ENCODE results near the gene STIMATE.

The STIMATE gene

DNA sequence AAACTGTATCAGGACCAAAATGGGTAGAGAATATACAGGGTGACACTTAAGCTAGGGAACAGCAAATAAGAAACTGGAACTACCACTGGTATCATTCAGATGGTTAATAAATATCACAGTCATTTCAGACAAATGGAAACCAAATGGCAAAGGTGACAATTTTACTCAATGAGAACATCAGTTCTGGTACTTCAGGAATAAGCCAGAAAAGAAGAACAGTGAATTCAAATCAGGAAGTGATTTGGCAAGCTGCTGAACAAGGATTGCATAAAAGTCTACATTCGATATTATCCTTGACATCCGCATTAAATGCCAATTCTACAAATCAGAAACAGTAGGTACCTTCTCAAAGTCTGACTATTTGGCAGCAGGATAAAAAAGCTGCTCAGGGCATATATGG is 23.5 kb upstream of the STIMATE start:
- no peaks in the 10 kb centered on the region for H4K20me1 ChIP-seq (ENCODE audit: control insufficient read depth, insufficient read depth, low read depth, low read length)
- TF ChIP-seq, protein P1, sequence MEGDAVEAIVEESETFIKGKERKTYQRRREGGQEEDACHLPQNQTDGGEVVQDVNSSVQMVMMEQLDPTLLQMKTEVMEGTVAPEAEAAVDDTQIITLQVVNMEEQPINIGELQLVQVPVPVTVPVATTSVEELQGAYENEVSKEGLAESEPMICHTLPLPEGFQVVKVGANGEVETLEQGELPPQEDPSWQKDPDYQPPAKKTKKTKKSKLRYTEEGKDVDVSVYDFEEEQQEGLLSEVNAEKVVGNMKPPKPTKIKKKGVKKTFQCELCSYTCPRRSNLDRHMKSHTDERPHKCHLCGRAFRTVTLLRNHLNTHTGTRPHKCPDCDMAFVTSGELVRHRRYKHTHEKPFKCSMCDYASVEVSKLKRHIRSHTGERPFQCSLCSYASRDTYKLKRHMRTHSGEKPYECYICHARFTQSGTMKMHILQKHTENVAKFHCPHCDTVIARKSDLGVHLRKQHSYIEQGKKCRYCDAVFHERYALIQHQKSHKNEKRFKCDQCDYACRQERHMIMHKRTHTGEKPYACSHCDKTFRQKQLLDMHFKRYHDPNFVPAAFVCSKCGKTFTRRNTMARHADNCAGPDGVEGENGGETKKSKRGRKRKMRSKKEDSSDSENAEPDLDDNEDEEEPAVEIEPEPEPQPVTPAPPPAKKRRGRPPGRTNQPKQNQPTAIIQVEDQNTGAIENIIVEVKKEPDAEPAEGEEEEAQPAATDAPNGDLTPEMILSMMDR (IDR thresholded peaks at IDR 0.05; ENCODE audit: low read depth, low read length, poor library complexity, severe bottlenecking), result no peak
- no peak for TF ChIP-seq EZH2phosphoT487 (IDR thresholded peaks at IDR 0.05; ENCODE audit: borderline replicate concordance, low read length)
- H3K79me2 ChIP-seq (ENCODE audit: control insufficient read depth, low read length), result no peaks in the 10 kb centered on the region
- H3K9me3 ChIP-seq (ENCODE audit: control insufficient read depth, insufficient read depth, low read length), result no peaks in the 10 kb centered on the region
- H3F3A ChIP-seq (ENCODE audit: control insufficient read depth, insufficient read depth), result no peaks in the 10 kb centered on the region
- no peaks in the 10 kb centered on the region; the same call in 1 of the 2 replicates for H3K36me3 ChIP-seq (ENCODE audit: control insufficient read depth, low read length)
- H3K27ac ChIP-seq (ENCODE audit: low read depth, low read length), result no peak overlapping the region
- no peaks in the 10 kb centered on the region for H3K9me2 ChIP-seq (replicated peaks; ENCODE audit: control insufficient read depth, low read length)
- no peaks in the 10 kb centered on the region for H3K27me3 ChIP-seq (ENCODE audit: control insufficient read depth, low read length)
- H3K4me3 ChIP-seq (ENCODE audit: low read length), result no peak overlapping the region
- peaks cover 8% of the 10 kb centered on the region for H3K4me1 ChIP-seq (ENCODE audit: control insufficient read depth, low read length)
- no peak overlapping the region for H3K4me2 ChIP-seq (ENCODE audit: low read length)

DNA sequence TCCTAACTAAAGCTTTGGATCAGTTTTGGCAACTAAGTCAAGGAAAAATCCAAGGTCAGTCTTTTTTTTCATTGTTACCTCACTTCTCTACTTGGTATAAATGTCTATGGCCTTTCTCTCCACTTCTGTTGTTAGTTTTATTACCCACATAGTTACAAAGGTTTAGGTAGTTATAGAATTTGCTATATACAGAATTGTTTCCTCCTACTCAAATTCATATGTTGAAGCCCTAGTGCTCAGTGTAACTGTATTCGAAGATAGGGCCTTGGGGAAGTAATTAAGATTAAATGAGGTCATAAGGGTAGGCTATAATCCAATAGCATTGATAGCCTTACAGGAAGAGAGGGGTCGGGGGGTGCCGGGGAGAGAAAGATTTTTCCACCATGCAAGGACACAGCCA is 19.7 kb upstream of the STIMATE start:
- Histone ChIP-seq H3K36me3 (ENCODE audit: control insufficient read depth, low read length) (peaks cover 5% of the 10 kb centered on the region; the same call in 1 of the 2 replicates), H3K9me2 (replicated peaks; ENCODE audit: control insufficient read depth, low read length) (no peaks in the 10 kb centered on the region), H3K9me3 (ENCODE audit: control insufficient read depth, insufficient read depth, low read length) (no peaks in the 10 kb centered on the region), H3K4me3 (ENCODE audit: low read length) (no peak overlapping the region), H3F3A (ENCODE audit: control insufficient read depth, insufficient read depth) (no peaks in the 10 kb centered on the region), H3K4me1 (ENCODE audit: control insufficient read depth, low read length) (no peaks in the 10 kb centered on the region), H3K79me2 (ENCODE audit: control insufficient read depth, low read length) (no peaks in the 10 kb centered on the region), H3K27ac (ENCODE audit: low read depth, low read length) (no peak overlapping the region), H3K4me2 (ENCODE audit: low read length) (no peak overlapping the region), H4K20me1 (ENCODE audit: control insufficient read depth, insufficient read depth, low read depth, low read length) (no peaks in the 10 kb centered on the region), H3K27me3 (ENCODE audit: control insufficient read depth, low read length) (no peaks in the 10 kb centered on the region)
- no peak for TF ChIP-seq EZH2phosphoT487 (IDR thresholded peaks at IDR 0.05; ENCODE audit: borderline replicate concordance, low read length)
- TF ChIP-seq, protein P1 (IDR thresholded peaks at IDR 0.05; ENCODE audit: low read depth, low read length, poor library complexity, severe bottlenecking), result no peak

DNA sequence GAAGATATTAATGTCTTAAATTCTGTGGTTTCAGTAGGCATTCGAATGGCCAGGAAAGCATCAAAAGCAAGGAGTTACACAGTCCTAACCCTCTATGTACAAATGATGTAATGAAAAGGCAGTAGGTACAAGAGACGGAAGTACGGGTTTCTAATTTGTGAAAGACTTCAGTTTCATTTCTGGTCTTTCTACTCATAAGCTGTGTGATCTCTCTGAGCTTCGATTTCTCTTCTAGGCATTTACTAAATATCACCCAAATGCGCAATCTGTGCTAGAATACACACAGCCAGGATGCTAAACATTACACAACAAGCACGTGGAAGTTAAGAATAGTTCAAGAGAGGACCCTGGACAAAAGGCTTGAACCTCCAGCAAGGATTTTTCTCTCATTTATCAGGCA is 17.9 kb upstream of the STIMATE start:
- no peaks in the 10 kb centered on the region for H3K79me2 ChIP-seq (ENCODE audit: control insufficient read depth, low read length)
- H3K36me3 ChIP-seq (ENCODE audit: control insufficient read depth, low read length), result peaks cover 5% of the 10 kb centered on the region; the same call in 1 of the 2 replicates
- H3F3A ChIP-seq (ENCODE audit: control insufficient read depth, insufficient read depth), result no peaks in the 10 kb centered on the region
- H4K20me1 ChIP-seq (ENCODE audit: control insufficient read depth, insufficient read depth, low read depth, low read length), result no peaks in the 10 kb centered on the region
- no peak for TF ChIP-seq EZH2phosphoT487 (IDR thresholded peaks at IDR 0.05; ENCODE audit: borderline replicate concordance, low read length)
- TF ChIP-seq, protein P1 (IDR thresholded peaks at IDR 0.05; ENCODE audit: low read depth, low read length, poor library complexity, severe bottlenecking), result no peak
- no peak overlapping the region for H3K4me2 ChIP-seq (ENCODE audit: low read length)
- H3K27ac ChIP-seq (ENCODE audit: low read depth, low read length), result no peak overlapping the region
- no peaks in the 10 kb centered on the region for H3K27me3 ChIP-seq (ENCODE audit: control insufficient read depth, low read length)
- H3K4me1 ChIP-seq (ENCODE audit: control insufficient read depth, low read length), result no peaks in the 10 kb centered on the region
- no peak overlapping the region for H3K4me3 ChIP-seq (ENCODE audit: low read length)
- no peaks in the 10 kb centered on the region for H3K9me3 ChIP-seq (ENCODE audit: control insufficient read depth, insufficient read depth, low read length)
- no peaks in the 10 kb centered on the region for H3K9me2 ChIP-seq (replicated peaks; ENCODE audit: control insufficient read depth, low read length)
